Gastrocnemius medialis (tissue), 4 donors: Measurements from ENCODE around the gene GARS1.

Source experiments
- CTCF ChIP-seq, 5 experiments: fragments of 450-650 bp in 3 of 5; fragments of 200-600 bp in 2 of 5; sonication (generic) in 2 of 5; IDR thresholded peaks in 4 of 5; conservative IDR thresholded peaks in 1 of 5; 1 replicate in 4 of 5; 2 replicates in 1 of 5; pipeline ENCODE4 v1.5.1; 2016 to 2019; ENCODE audit warnings: antibody characterized with exemption in 5 of 5, mild to moderate bottlenecking in 3 of 5, moderate library complexity in 3 of 5
- POLR2A ChIP-seq, 2 donors: fragments of 450-650 bp; IDR thresholded peaks; one replicate each; pipeline ENCODE4 v1.6.1; 2017; ENCODE audit warnings: antibody characterized with exemption in 2 of 2, mild to moderate bottlenecking in 2 of 2, moderate library complexity in 2 of 2

GRCh38 chr7:30562498-30562897, 32.2 kb upstream of the GARS1 start:
- TF ChIP-seq CTCF (IDR thresholded peaks at IDR 0.05 in 4 of 5, conservative IDR thresholded peaks at IDR 0.05 in 1 of 5) (no peak), POLR2A (IDR thresholded peaks at IDR 0.05) (no peak)
